ENCODE results near the gene CALN1.

DNA sequence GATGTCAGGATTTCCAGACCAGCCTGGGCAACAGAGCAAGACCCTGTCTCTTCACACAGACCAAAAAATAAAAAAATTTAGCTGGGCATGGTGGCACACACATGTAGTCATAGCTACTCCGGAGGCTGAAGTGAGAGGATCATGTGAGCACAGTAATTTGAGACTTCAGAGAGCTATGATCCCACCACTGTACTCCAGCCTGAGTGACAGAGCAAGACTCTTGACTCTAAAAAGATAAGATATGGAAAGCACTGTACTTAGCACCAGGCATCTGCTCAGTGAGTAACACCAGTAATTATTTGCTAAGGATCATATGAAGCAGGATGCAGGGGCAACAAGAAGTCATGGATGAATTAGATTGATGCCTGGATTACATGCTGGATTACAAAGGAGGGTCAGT is 128.8 kb downstream of the CALN1 start:
- TF ChIP-seq, protein P1, sequence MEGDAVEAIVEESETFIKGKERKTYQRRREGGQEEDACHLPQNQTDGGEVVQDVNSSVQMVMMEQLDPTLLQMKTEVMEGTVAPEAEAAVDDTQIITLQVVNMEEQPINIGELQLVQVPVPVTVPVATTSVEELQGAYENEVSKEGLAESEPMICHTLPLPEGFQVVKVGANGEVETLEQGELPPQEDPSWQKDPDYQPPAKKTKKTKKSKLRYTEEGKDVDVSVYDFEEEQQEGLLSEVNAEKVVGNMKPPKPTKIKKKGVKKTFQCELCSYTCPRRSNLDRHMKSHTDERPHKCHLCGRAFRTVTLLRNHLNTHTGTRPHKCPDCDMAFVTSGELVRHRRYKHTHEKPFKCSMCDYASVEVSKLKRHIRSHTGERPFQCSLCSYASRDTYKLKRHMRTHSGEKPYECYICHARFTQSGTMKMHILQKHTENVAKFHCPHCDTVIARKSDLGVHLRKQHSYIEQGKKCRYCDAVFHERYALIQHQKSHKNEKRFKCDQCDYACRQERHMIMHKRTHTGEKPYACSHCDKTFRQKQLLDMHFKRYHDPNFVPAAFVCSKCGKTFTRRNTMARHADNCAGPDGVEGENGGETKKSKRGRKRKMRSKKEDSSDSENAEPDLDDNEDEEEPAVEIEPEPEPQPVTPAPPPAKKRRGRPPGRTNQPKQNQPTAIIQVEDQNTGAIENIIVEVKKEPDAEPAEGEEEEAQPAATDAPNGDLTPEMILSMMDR (IDR thresholded peaks at IDR 0.05), result no peak
- TF ChIP-seq ZFX (IDR thresholded peaks at IDR 0.05; ENCODE audit: borderline replicate concordance), result no peak

Measured in 22Rv1 (cell line).